Osteoblast (primary cell): ENCODE measurements around the gene MACROH2A2. TPM values are rescaled to one million over a fixed set of nuclear protein-coding genes. Genes with fewer than 3 reads are reported as not detected.

Experiments used
- DNase-seq: peaks from one replicate; pipeline ENCODE4 v3.0.0; 2011; ENCODE audit warnings: low spot score, mixed read lengths; ENCODE audit not compliant: insufficient read length; ENCODE audit errors: missing footprints
- H2AFZ ChIP-seq: 2 replicates; pipeline ENCODE4 v1.6.0; 2011; ENCODE audit warnings: mild to moderate bottlenecking, low read length
- H3K27ac ChIP-seq: 2 replicates; pipeline ENCODE4 v1.5.1; 2011; ENCODE audit warnings: mild to moderate bottlenecking, low read depth, low read length, moderate library complexity
- H3K27me3 ChIP-seq: 2 replicates; pipeline ENCODE4 v1.6.0; 2012; ENCODE audit warnings: mild to moderate bottlenecking, control low read depth, inconsistent platforms, low read length, moderate library complexity; ENCODE audit not compliant: insufficient read depth
- H3K36me3 ChIP-seq: 2 replicates; pipeline ENCODE4 v1.5.1; 2011; ENCODE audit warnings: mild to moderate bottlenecking, low read length, control low read depth, moderate library complexity; ENCODE audit not compliant: insufficient read depth
- H3K4me1 ChIP-seq: 2 replicates; pipeline ENCODE4 v1.5.1; 2011; ENCODE audit warnings: mild to moderate bottlenecking, low read length, control low read depth, moderate library complexity; ENCODE audit not compliant: insufficient read depth
- H3K4me2 ChIP-seq: 2 replicates; pipeline ENCODE4 v1.6.0; 2011; ENCODE audit warnings: mild to moderate bottlenecking, low read length; ENCODE audit not compliant: insufficient read depth
- H3K4me3 ChIP-seq: fragments of 200-600 bp; sonication (generic); 3 replicates; pipeline ENCODE4 v1.5.1; 2012; ENCODE audit warnings: mild to moderate bottlenecking, low read length, inconsistent platforms; ENCODE audit not compliant: insufficient read depth
- H3K79me2 ChIP-seq: 2 replicates; pipeline ENCODE4 v1.6.0; 2012; ENCODE audit warnings: mild to moderate bottlenecking, low read length, control low read depth, inconsistent platforms; ENCODE audit not compliant: insufficient read depth
- H3K9me3 ChIP-seq: 2 replicates; pipeline ENCODE4 v1.5.1; 2011; ENCODE audit warnings: low read depth, low read length, control low read depth
- H4K20me1 ChIP-seq: 2 replicates; pipeline ENCODE4 v1.6.0; 2012; ENCODE audit warnings: mild to moderate bottlenecking, low read length, control low read depth; ENCODE audit not compliant: insufficient read depth
- total RNA-seq: library from RNA; depleted of rRNA; stranded (reverse); fragments of >200 nt; gene quantifications from 2 replicates; pipeline ENCODE4 v1.2.3, GENCODE V29; 2012
- TF ChIP-seq, protein P1 (sequence below): IDR thresholded peaks from 2 replicates; pipeline ENCODE4 v1.5.1; 2011; ENCODE audit warnings: mild to moderate bottlenecking, low read depth, low read length, moderate library complexity; ENCODE audit errors: extremely low read depth

Gene MACROH2A2
- total RNA-seq, 1 donor, result 13.8 TPM

DNA sequence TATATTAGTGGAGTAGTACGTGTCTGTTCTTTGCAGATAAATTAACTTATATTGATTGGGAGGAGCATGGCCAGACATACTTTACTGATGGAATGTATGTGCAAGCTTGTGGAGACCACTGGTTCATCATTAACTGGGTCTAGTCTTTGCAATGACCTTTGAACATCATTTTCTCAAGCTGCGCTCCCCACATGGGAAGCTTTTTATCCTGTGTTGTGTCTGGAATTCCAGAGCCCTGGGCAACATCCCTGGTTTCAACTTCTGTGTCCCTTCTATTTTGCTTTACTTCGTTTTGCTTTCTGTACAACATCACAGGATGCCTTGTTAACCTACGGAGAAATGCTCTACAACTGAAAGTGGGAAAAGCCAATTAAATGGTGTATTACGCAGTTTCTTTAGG is 38.3 kb downstream of the MACROH2A2 start:
- peaks cover 11% of the 10 kb centered on the region for H3K36me3 ChIP-seq
- TF ChIP-seq, protein P1, sequence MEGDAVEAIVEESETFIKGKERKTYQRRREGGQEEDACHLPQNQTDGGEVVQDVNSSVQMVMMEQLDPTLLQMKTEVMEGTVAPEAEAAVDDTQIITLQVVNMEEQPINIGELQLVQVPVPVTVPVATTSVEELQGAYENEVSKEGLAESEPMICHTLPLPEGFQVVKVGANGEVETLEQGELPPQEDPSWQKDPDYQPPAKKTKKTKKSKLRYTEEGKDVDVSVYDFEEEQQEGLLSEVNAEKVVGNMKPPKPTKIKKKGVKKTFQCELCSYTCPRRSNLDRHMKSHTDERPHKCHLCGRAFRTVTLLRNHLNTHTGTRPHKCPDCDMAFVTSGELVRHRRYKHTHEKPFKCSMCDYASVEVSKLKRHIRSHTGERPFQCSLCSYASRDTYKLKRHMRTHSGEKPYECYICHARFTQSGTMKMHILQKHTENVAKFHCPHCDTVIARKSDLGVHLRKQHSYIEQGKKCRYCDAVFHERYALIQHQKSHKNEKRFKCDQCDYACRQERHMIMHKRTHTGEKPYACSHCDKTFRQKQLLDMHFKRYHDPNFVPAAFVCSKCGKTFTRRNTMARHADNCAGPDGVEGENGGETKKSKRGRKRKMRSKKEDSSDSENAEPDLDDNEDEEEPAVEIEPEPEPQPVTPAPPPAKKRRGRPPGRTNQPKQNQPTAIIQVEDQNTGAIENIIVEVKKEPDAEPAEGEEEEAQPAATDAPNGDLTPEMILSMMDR, result no peak
- no peaks in the 10 kb centered on the region for H3K79me2 ChIP-seq
- no peaks in the 10 kb centered on the region for H4K20me1 ChIP-seq
- no peaks in the 10 kb centered on the region for H3K4me1 ChIP-seq
- no peak overlapping the region for H3K27ac ChIP-seq
- no peak for DNase-seq
- H3K9me3 ChIP-seq, result no peaks in the 10 kb centered on the region
- H3K4me2 ChIP-seq, result no peak overlapping the region
- H2AFZ ChIP-seq, result no peak overlapping the region
- no peak overlapping the region for H3K4me3 ChIP-seq
- H3K27me3 ChIP-seq, result no peaks in the 10 kb centered on the region

DNA sequence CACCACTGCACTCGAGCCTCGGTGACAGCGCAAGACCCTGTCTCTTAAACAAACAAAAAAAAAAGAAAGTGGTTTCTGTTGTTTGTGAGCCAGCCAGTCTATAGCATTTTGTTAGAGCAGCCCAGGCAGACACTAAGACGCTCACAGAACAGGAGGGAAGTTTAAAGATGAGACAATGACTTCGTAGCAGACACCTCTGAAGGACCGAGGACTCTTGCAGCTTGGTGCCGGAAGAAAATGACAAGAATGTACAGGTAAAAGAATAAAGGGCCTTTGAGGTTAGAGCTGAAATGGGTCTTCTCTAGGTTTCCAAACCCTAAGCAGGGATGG is 39.7 kb downstream of the MACROH2A2 start:
- Histone ChIP-seq H2AFZ (no peak overlapping the region), H3K9me3 (no peaks in the 10 kb centered on the region), H3K4me1 (no peaks in the 10 kb centered on the region), H3K27ac (no peak overlapping the region), H3K36me3 (peaks cover 11% of the 10 kb centered on the region), H3K27me3 (no peaks in the 10 kb centered on the region), H3K4me3 (no peak overlapping the region), H3K4me2 (no peak overlapping the region), H3K79me2 (no peaks in the 10 kb centered on the region), H4K20me1 (no peaks in the 10 kb centered on the region)
- no peak for DNase-seq
- TF ChIP-seq, protein P1, result no peak

DNA sequence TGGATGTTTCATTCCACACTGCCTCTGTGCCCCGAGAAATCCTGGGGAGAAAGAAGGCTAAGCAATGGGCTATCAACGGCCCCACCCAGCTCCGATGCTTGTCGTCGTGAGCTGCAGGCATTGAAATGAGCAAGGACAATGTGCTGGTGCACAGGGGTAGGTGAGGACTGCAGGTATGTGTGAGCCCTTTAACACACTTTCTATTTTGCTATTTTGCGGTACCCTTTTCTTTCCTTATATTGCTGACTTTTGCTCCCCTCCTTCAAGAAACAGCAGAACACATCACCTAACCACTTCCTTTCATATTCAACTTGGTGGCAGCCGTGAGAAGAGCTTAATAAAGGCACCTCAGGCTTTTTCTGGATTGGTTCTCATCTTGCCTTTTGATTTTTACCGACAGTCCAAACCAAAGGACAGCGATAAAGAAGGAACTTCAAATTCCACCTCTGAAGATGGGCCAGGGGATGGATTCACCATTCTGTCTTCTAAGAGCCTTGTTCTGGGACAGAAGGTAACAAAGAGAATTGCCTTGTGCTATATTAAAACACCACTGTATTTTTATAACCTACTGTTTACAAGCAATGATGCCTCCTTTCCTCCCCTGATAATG is 40.8 kb downstream of the MACROH2A2 start:
- Histone ChIP-seq H3K36me3 (peaks cover 11% of the 10 kb centered on the region), H3K9me3 (no peaks in the 10 kb centered on the region), H3K27ac (no peak overlapping the region), H3K4me2 (no peak overlapping the region), H3K79me2 (no peaks in the 10 kb centered on the region), H3K4me1 (no peaks in the 10 kb centered on the region), H2AFZ (no peak overlapping the region), H4K20me1 (no peaks in the 10 kb centered on the region), H3K4me3 (no peak overlapping the region), H3K27me3 (no peaks in the 10 kb centered on the region)
- TF ChIP-seq, protein P1, result no peak
- no peak for DNase-seq

DNA sequence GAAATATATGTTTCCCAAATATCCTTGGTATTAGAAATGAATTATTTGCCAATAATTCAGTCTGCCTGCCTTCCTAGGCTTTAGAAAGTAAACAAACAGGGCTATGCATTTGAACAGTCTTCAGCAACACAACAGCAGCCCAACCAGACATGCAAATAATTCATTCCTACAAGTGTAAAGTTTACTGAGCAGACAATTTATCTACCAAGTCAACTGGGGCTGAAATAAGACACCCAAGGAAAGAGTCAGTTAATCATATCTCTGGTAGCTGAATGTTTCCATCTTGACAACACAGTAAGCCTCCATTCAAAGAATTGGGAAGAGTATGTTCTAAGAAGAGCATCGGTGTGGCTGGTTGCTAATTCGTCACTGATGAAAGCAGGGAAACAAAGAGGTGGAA is 41.6 kb downstream of the MACROH2A2 start:
- Histone ChIP-seq H3K79me2 (no peaks in the 10 kb centered on the region), H3K4me1 (no peaks in the 10 kb centered on the region), H3K4me2 (no peak overlapping the region), H3K36me3 (peaks cover 11% of the 10 kb centered on the region), H4K20me1 (no peaks in the 10 kb centered on the region), H3K27ac (no peak overlapping the region), H3K9me3 (no peaks in the 10 kb centered on the region), H2AFZ (no peak overlapping the region), H3K27me3 (no peaks in the 10 kb centered on the region), H3K4me3 (no peak overlapping the region)
- TF ChIP-seq, protein P1, result no peak
- no peak for DNase-seq
